Skeletal muscle cell (primary cell): ENCODE data around the gene ZNF99.
"Not testable (repeated sequence)": the region's sequence is repeated elsewhere in the genome, so short reads cannot be mapped to it uniquely, and the experiment has no call there.

Experiments used
- DNase-seq: peaks from one replicate; pipeline ENCODE4 v3.0.0-alpha.2; 2010; ENCODE audit warnings: low read depth
- H3K4me3 ChIP-seq: 2 replicates; pipeline ENCODE4 v1.5.1; 2011; ENCODE audit warnings: low read depth, mild to moderate bottlenecking, control low read depth, low read length, moderate library complexity

The ZNF99 gene

DNA sequence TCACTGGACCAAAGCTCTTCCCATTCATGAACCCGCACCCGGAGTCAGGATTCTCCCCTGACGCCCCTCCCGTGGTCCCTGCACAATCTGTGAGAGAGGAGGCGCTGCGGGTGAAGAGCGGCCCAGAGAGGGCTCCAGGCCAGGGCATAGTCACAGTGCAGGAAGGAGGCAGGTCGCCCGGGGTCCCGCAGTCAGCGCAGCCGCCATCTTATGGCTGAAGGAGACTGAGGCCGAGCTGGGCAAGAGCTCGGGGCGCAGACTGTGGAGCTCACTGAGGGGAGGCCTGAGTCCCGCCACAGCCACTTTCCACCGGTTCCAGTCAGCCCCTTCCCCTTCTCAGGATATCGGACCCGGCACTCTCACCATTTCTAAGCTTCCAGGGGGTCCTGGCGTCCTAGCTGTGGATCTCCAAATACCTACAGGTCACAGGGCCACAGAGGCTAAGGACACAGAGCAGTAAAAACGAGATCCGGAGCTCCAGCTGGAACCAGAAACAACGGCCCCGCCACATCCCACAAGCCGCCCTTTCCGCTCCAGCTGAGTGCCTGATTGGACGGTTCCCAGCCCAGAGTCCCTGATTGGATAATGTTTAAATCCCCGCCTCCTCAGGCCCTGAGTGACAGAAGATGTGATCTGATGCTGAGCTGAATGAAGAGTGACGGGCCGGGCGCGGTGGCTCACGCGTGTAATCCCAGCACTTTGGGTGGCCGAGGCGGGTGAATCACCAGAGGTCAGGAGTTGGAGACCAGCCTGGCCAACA is at the start of gene ZNF99:
ZNF99 (minus strand) TSS at position 501 of the 760 bp plus-strand sequence; CDS start at position 366, 135 bp downstream.
- H3K4me3 ChIP-seq = no peak within 1 kb of the TSS
- no peak for DNase-seq

DNA sequence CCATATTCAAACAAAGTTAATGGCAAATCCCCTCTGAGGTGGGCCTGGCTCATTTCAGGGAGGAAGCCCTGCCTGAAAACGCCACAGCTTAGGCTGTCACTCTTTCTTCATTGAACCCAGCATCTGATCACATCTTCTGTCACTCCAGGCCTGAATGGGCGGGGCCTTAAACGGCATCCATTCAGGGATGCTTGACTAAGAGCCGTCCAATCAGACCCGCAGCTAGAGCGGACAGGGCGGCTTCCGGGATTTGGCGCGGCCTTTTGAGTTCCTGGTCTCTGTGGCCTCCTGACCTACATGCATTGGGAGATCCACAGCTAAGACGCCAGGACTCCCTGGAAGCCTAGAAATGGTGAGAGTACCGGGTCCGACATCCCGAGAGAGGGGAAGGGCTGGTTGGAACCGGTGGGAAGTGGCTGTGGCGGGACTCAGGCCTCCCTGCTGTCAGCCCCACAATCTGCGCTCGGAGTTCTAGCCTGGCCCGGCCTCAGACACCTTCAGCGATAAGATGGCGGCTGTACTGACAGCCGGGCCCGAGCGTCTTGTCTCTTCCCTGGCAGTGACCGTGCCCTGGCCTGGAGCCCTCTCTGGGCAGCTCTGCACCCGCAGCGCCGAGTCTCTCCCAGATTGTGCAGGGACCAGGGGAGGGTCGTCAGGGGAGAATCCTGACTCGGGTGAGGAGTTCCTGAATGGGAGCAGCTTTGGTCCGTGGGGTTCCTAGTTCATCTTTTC is 48.2 kb upstream of the ZNF99 start, which contains the start of gene ZNF723:
ZNF723 (plus strand) TSS at position 261 of the 732 bp plus-strand sequence; CDS start at position 350, 89 bp downstream.
- no peak within 1 kb of the TSS for H3K4me3 ChIP-seq
- no peak for DNase-seq

DNA sequence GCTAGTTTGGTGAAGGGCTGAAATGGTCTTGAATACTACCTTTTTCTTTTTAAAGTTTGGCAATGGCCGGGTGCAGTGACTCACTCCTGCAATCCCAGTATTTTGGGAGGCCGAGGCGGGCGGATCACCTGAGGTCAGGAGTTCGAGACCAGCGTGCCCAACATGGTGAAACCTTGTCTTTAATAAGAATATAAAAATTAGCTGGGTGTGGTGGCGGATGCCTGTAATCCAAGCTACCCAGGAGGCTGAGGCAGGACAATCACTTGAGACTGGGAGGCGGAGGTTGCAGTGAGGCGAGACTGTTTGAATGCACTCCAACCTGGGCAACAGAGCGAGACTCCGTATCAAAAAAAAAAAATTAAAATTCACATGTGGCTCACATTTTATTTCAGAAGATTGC is 47.3 kb upstream of the ZNF99 start:
- DNase-seq = no peak
- H3K4me3 ChIP-seq = no peak overlapping the region

DNA sequence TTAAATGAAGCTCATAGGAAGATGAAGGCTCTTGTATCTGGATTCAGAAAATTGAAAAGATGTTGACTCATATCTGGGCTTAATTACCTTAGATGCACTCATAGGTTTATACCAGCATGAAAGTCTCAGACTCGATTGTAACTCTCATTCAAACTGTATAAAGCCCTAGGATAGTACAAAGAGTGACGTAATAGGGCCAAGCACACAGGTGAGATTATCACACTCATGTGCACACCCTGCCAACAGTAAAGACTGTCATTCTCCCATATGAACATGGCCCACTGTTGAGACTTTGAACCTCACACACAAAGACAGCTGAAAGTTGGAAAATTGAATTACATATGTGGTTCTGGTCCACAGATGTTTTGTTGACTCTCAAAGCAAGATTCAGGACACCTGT is 30.2 kb upstream of the ZNF99 start:
- no peak for DNase-seq
- no peak overlapping the region for H3K4me3 ChIP-seq

DNA sequence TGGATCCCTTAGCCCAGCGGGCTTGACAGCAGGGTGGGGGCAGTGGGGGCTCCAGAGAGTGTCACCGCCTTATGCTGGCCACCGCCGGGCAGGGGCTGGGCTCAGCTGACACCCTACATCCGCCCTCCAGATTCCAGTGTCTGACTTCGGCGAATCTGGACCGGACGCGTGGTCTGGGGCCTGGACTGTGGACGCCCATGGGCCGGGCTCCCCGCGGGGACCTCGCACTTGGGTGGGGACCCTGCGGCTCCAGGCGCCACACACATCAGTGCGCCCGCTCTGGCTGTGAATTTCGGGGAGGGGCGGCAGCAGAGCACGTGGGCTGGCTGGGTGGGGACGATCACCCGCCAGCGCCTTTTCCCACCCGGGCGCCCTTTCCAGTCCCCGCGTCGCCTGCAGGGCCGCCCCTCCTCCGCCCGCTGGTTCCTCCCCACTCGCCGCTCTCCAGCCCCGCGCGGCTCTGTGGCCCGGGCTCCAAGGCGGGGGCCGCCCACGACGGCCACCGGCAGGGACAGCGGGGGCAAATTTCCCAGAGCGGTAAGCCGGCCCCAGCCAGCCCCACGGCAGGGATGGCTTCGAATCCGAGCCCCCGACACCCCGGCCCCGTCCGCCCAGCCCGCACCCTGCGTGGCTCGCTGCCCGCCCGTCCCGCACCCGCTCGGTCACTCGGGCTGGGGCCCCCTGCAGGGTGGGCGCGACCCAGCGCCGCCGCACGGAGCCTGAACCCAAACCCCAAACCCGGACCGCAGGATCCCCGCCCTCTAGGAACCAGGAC is 23.3 kb upstream of the ZNF99 start:
- no peak overlapping the region for H3K4me3 ChIP-seq
- DNase-seq = no peak

DNA sequence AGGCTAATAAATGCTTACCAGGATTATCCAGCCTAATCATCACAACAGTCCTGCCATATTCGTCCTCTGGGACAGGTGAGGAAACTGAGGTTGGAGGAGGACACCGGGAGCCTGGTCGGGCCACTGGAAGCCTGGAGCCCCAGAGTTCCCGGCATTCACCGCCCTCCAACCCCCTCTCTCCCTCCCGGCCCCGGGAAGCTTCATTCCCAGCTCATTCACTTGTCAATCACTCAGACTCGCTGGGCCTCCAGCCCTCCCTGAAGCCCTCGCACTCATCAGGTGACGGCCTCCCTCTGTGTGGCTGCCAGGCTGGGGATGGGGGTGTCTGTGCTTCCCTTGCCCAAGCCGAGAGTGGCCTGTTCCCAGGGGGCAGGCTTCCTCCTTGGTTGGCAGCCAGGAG is 22.5 kb upstream of the ZNF99 start:
- no peak overlapping the region for H3K4me3 ChIP-seq
- no peak for DNase-seq

DNA sequence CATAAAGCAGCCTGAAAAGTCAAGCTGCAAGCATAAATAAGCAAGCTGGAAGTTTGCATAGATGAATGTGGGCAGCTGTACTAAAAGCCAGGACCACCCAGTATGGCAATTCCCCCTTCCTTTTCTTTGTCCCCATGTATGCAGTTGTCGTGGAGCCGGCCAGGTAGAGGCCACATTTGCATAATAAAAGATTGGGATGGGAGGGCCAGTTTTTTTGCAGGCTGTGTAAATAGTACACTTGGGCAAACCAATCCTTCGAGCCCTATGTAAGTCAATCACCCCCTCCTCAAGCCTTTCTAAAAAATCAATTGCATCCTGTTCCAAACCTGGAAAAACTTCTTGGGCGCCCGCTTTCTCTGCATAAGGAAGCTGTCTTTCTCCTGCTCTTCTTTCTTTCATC is 13.1 kb upstream of the ZNF99 start:
- no peak for DNase-seq
- H3K4me3 ChIP-seq = no peak overlapping the region

DNA sequence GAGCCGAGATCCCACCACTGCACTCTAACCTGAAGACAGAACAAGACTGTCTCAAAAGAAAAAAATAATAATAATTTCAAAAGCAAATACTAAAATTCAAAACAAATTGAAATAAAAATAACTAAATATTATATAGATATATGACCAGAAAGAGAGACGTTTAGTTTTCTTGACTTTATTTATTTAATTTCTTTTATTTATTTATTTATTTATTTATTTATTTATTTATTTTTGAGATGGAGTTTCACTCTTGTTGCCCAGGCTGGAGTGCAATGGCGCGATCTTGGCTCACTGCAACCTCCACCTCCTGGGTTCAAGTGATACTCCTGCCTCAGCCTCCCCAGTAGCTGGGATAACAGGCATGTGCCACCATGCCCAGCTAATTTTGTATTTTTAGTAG is 8.9 kb upstream of the ZNF99 start:
- DNase-seq, H3K4me3 ChIP-seq: not testable (repeated sequence)

DNA sequence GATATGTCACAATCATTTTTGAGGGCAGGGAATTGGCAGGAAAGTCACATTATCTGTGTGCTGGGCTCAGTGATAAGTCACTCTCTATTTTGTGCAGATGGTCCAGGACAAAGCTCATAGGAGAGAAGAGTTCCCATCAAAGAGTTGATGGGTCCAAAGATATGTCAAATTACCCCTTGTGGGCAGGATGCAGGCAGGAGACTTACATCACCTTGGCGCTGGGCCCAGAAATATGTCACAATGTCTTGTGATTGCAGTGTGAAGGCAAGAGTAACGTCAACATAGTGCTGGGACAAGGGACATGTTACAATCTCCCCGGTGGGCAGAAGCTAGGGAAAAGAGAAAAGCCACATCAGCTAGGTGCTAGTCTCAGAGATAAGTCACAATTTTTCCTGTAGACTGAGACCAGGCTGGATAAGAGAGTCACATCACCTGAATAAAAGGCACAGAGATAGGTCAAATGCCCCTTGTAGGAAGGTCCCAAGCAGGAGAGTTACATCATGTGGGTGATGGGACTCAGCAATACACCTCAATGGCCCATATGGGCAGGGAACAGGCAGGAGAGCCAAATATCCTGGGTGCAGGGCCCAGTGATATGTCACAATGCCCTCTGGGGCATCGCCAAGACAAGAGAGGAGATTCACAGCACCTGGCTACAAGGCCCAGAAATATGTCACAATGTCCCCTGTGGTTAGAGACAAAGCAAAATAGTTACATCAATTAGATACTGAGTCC is 47.9 kb downstream of the ZNF99 start:
- no peak for DNase-seq
- no peak overlapping the region for H3K4me3 ChIP-seq

DNA sequence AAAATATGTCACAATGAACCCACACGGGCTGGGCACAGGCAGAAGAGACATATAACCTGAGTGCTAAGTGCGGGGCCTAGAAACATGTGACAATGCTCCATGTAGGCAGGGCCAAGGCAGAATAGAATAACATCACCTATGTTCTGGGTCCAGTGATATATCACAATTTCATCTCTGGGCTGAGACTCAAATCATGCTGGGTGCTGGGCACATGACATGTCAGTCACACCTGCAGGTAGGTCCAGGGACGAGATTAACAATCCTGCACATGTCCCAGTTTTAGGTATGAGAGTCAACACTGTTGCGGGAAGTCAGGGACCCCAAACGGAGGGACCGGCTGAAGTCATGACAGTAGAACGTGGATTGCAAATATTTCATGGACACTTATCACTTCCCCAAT is 50.3 kb downstream of the ZNF99 start:
- H3K4me3 ChIP-seq = no peak overlapping the region
- no peak for DNase-seq

DNA sequence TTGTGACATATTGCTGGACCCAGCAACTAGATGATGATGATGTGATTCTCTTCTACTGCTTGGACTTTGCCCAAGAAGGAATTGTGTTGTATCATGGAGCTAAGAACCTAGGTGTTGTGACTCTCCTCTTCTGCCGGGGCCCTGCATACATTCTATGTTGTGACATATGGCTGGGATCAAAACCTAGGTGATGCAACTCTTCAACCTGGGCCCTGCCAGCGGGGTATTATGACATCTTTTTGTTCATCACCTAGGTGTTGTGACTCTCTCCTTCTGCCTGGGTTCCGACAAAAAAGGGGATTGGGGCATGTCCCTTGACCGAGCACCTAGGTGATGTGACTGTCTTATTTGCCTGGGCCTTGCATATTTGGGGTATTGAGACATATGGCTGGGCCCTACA is 55.7 kb downstream of the ZNF99 start:
- not testable (repeated sequence) for H3K4me3 ChIP-seq, DNase-seq

DNA sequence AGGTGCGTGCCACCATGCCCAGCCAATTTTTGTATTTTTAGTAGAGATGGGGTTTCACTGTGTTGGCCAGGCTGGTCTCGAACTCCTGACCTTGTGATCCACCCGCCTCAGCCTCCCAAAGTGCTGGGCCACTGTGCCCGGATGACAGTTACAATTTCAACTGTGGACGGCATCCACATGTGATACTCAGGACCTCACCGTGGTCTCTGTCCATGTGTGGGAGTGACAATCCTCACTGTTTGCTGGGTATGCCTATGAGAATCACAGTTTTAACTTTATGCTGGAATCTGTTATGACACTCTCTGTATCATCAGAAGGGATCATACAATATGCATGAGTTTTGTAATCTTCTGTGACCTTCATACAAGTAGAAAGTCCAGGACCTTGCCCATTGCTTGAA is 62.4 kb downstream of the ZNF99 start:
- not testable (repeated sequence) for DNase-seq, H3K4me3 ChIP-seq

DNA sequence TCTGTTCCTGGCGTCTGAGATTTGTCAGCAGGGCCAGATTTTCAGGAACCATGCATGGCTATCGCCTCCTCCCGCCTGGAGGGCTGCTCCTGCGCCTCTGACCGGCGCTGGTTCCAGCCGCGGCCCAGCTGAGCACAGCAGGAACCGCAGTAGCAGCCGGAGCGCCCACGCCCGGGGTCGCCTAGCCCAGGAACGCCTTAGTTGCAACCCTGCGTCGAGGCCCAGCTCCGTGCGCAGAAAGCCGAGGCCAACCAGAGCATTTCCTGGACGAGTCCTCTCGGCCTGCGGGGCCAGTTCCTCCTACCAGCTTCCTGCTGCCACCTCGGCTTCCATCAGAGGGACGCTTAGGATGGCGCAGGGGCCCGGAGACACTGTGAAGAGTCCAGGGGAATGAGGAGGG is 75.0 kb downstream of the ZNF99 start:
- no peak overlapping the region for H3K4me3 ChIP-seq
- no peak for DNase-seq

DNA sequence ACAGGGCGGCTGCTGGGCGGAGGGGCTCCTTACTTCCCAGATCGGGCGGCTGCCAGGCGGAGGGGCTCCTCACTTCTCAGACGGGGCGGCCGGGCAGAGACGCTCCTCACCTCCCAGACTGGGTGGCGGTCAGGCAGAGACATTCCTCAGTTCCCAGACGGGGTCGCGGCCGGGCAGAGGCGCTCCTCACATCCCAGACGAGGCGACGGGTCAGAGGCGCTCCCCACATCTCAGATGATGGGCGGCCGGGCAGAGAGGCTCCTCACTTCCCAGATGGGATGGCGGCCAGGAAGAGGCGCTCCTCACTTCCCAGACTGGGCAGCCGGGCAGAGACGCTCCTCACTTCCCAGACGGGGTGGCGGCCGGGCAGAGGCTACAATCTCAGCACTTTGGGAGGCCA is 80.9 kb downstream of the ZNF99 start:
- not testable (repeated sequence) for H3K4me3 ChIP-seq, DNase-seq

DNA sequence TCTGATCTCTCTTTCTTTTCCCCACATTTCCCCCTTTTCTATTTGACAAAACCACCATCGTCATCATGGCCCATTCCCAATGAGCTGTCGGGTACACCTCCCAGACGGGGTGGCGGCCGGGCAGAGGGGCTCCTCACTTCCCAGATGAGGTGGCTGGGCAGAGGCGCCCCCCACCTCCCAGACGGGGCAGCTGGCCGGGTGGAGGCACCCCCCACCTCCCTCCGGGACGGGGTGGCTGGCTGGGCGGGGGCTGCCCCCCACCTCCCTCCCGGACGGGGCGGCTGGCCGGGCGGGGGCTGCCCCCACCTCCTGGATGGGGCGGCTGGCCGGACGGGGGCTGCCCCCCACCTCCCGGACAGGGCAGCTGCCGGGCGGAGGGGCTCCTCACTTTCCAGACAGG is 81.3 kb downstream of the ZNF99 start:
- H3K4me3 ChIP-seq, DNase-seq: not testable (repeated sequence)
